IMR-90 (cell line): ENCODE measurements around the gene TMC1.

Source experiments
- BHLHE40 ChIP-seq: fragments of 150-350 bp; IDR thresholded peaks from 2 replicates; pipeline ENCODE4 v1.6.1; 2016; ENCODE audit warnings: mild to moderate bottlenecking, low read depth, low read length
- CEBPB ChIP-seq: IDR thresholded peaks from 2 replicates; pipeline ENCODE4 v1.6.1; 2012; ENCODE audit warnings: low read depth, low read length, improper control_type of control experiment
- CHD1 ChIP-seq: IDR thresholded peaks from 2 replicates; pipeline ENCODE4 v1.6.1; 2012; ENCODE audit warnings: low read depth, low read length, improper control_type of control experiment
- FOS ChIP-seq: fragments of 150-350 bp; IDR thresholded peaks from 2 replicates; pipeline ENCODE4 v1.6.1; 2016; ENCODE audit warnings: low read depth, low read length
- MAFK ChIP-seq: IDR thresholded peaks from 2 replicates; pipeline ENCODE4 v1.6.1; 2012; ENCODE audit warnings: low read depth, low read length, improper control_type of control experiment
- MAZ ChIP-seq: IDR thresholded peaks from 2 replicates; pipeline ENCODE4 v1.6.1; 2012; ENCODE audit warnings: low read depth, mild to moderate bottlenecking, low read length, improper control_type of control experiment, moderate library complexity, borderline replicate concordance
- MXI1 ChIP-seq: IDR thresholded peaks from 2 replicates; pipeline ENCODE4 v1.6.1; 2012; ENCODE audit warnings: low read depth, mild to moderate bottlenecking, low read length, moderate library complexity, borderline replicate concordance
- NFE2L2 ChIP-seq: fragments of 150-350 bp; IDR thresholded peaks from 2 replicates; pipeline ENCODE4 v1.6.1; 2016; ENCODE audit warnings: low read depth, mild to moderate bottlenecking, low read length
- POLR2A ChIP-seq: IDR thresholded peaks from 2 replicates; pipeline ENCODE4 v1.6.1; 2012; ENCODE audit warnings: mild to moderate bottlenecking, low read depth, low read length
- RAD21 ChIP-seq: IDR thresholded peaks from 2 replicates; pipeline ENCODE4 v1.6.1; 2012; ENCODE audit warnings: low read length, improper control_type of control experiment
- RFX5 ChIP-seq: IDR thresholded peaks from 2 replicates; pipeline ENCODE4 v1.8.0; 2012; ENCODE audit warnings: low read depth, mild to moderate bottlenecking, low read length, moderate library complexity
- SMC3 ChIP-seq: fragments of 150-350 bp; IDR thresholded peaks from 2 replicates; pipeline ENCODE4 v1.6.1; 2016; ENCODE audit warnings: low read depth, mild to moderate bottlenecking, antibody characterized with exemption, low read length, moderate library complexity
- TF ChIP-seq, protein P1 (sequence below): conservative IDR thresholded peaks from 2 replicates; pipeline ENCODE4 v1.5.1; 2012; ENCODE audit warnings: mild to moderate bottlenecking, low read depth, low read length, improper control_type of control experiment
- TF ChIP-seq, protein P2 (sequence below): fragments of 150-350 bp; IDR thresholded peaks from 2 replicates; pipeline ENCODE4 v1.6.1; 2017; ENCODE audit warnings: mild to moderate bottlenecking, antibody characterized with exemption, low read length, low read depth

DNA sequence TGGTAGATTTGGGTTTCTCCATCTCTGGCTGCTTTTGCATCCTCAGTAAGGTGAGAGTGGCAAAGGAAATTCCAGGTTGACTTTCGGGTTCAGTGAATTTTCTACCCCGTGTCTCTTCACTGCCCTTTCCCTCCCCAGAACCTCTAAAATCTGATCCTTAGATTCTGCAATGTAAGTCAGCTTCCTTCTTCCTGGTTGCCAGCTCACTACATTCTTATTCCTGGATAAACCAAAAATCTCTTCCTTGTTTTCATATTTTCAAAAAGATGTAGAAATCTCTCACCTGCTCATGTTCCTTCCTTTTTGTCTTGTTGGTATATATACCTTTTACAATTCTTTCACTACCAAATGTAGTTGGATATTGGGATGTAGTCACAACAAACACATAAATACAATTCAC is 145.8 kb downstream of the TMC1 start:
- TF ChIP-seq, protein P1, sequence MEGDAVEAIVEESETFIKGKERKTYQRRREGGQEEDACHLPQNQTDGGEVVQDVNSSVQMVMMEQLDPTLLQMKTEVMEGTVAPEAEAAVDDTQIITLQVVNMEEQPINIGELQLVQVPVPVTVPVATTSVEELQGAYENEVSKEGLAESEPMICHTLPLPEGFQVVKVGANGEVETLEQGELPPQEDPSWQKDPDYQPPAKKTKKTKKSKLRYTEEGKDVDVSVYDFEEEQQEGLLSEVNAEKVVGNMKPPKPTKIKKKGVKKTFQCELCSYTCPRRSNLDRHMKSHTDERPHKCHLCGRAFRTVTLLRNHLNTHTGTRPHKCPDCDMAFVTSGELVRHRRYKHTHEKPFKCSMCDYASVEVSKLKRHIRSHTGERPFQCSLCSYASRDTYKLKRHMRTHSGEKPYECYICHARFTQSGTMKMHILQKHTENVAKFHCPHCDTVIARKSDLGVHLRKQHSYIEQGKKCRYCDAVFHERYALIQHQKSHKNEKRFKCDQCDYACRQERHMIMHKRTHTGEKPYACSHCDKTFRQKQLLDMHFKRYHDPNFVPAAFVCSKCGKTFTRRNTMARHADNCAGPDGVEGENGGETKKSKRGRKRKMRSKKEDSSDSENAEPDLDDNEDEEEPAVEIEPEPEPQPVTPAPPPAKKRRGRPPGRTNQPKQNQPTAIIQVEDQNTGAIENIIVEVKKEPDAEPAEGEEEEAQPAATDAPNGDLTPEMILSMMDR, result no peak
- TF ChIP-seq BHLHE40 (no peak), MXI1 (no peak), CEBPB (no peak), SMC3 (no peak), POLR2A (no peak), MAFK (no peak), MAZ (no peak), FOS (no peak), RFX5 (no peak), CHD1 (no peak), NFE2L2 (no peak), RAD21 (no peak)
- TF ChIP-seq, protein P2, sequence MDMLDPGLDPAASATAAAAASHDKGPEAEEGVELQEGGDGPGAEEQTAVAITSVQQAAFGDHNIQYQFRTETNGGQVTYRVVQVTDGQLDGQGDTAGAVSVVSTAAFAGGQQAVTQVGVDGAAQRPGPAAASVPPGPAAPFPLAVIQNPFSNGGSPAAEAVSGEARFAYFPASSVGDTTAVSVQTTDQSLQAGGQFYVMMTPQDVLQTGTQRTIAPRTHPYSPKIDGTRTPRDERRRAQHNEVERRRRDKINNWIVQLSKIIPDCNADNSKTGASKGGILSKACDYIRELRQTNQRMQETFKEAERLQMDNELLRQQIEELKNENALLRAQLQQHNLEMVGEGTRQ, result no peak
